Measurements from ENCODE around the gene AMPD3. TPM values are rescaled to one million over a fixed set of nuclear protein-coding genes. Genes with fewer than 3 reads are reported as not detected.

The AMPD3 gene
- total RNA-seq, 1 experiment from 2014 or later, result 5.9 TPM

DNA sequence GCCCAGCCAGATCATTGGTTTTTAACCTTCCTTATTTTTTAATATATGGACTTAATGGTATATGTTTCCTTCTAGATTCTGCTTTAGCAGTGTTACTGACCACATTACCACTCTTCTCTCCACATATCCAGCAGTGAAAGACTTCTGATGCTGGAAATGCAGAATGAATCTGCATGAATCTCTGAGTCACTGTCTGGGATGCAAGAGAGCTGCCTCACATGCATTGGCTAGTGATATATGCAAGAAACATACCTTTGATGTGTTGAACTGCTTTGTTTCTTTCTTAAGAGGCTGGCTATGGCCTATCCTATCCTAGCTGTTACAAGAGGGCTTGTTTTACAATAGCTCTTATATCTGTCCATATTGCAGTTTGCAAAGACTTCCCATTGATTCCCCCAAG lies 16.6 kb upstream of the AMPD3 start:
- H2BK15ac ChIP-seq (ENCODE audit: low read depth, low read length), result no peak overlapping the region
- H4K5ac ChIP-seq (ENCODE audit: insufficient read length, low read depth, low read length), result no peak overlapping the region
- no peak for DNase-seq
- Mint-ChIP-seq H3K4me3 (no peak overlapping the region), H3K27ac (no peak overlapping the region), H3K9me3 (no peaks in the 10 kb centered on the region), H3K4me1 (peaks cover 0 to 6% of the 10 kb centered on the region in 2 experiments; a peak in 1 of 4 replicates), H3K27me3 (ENCODE audit: low read depth) (no peaks in the 10 kb centered on the region; the same call in 1 of the 2 replicates), H3K36me3 (ENCODE audit: insufficient read depth in 1 of 3, low read depth in 3 of 3) (no peaks in the 10 kb centered on the region)
- no peak overlapping the region for H3K9ac ChIP-seq (ENCODE audit: extremely low read depth, insufficient read length, low read length)
- no peak overlapping the region for H2BK12ac ChIP-seq (ENCODE audit: insufficient read length, low read depth, low read length)
- no peak overlapping the region for H4K8ac ChIP-seq (replicated peaks; ENCODE audit: insufficient read length, low read depth, low read length)
- no peak overlapping the region for H3K27ac ChIP-seq (ENCODE audit: insufficient read length, low read depth, low read length)
- no peaks in the 10 kb centered on the region for H3K79me2 ChIP-seq (ENCODE audit: insufficient read depth, low read length)
- no peak overlapping the region for H3K23ac ChIP-seq (ENCODE audit: insufficient read length, low read depth, low read length)
- H2AFZ ChIP-seq (ENCODE audit: low read length), result no peak overlapping the region
- H3K79me1 ChIP-seq (ENCODE audit: insufficient read depth, low read depth, low read length, poor library complexity, severe bottlenecking), result no peaks in the 10 kb centered on the region
- no peak overlapping the region for H2BK120ac ChIP-seq (ENCODE audit: low read depth, low read length, poor library complexity, severe bottlenecking)
- TF ChIP-seq, protein P1, sequence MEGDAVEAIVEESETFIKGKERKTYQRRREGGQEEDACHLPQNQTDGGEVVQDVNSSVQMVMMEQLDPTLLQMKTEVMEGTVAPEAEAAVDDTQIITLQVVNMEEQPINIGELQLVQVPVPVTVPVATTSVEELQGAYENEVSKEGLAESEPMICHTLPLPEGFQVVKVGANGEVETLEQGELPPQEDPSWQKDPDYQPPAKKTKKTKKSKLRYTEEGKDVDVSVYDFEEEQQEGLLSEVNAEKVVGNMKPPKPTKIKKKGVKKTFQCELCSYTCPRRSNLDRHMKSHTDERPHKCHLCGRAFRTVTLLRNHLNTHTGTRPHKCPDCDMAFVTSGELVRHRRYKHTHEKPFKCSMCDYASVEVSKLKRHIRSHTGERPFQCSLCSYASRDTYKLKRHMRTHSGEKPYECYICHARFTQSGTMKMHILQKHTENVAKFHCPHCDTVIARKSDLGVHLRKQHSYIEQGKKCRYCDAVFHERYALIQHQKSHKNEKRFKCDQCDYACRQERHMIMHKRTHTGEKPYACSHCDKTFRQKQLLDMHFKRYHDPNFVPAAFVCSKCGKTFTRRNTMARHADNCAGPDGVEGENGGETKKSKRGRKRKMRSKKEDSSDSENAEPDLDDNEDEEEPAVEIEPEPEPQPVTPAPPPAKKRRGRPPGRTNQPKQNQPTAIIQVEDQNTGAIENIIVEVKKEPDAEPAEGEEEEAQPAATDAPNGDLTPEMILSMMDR (conservative IDR thresholded peaks at IDR 0.05), result no peak
- H2AK5ac ChIP-seq (ENCODE audit: insufficient read length, low read length), result no peak overlapping the region
- H3K14ac ChIP-seq (ENCODE audit: insufficient read depth, low read length), result no peak overlapping the region
- no peak overlapping the region for H3K18ac ChIP-seq (ENCODE audit: insufficient read length, low read depth, low read length)
- H3K27me3 ChIP-seq (ENCODE audit: insufficient read depth, low read length), result no peaks in the 10 kb centered on the region
- no peaks in the 10 kb centered on the region for H3K23me2 ChIP-seq (ENCODE audit: insufficient read length, low read depth, low read length, poor library complexity, severe bottlenecking)
- no peak overlapping the region for H2BK20ac ChIP-seq (ENCODE audit: low read depth, low read length, poor library complexity, severe bottlenecking)
- no peak overlapping the region for H3T11ph ChIP-seq (ENCODE audit: low read length)
- no peak overlapping the region for H3K56ac ChIP-seq (ENCODE audit: insufficient read length, low read depth, low read length)
- no peaks in the 10 kb centered on the region; the same call in 1 of the 2 replicates for H3K4me1 ChIP-seq (ENCODE audit: insufficient read depth, low read length)
- H3K4ac ChIP-seq (ENCODE audit: low read depth, low read length), result no peak overlapping the region
- H4K20me1 ChIP-seq (ENCODE audit: control insufficient read depth, insufficient read depth, insufficient read length), result no peaks in the 10 kb centered on the region
- H3K4me2 ChIP-seq (ENCODE audit: insufficient read depth, insufficient read length, low read length), result no peak overlapping the region
- H2BK5ac ChIP-seq (ENCODE audit: insufficient read length, low read length), result no peak overlapping the region
- H4K91ac ChIP-seq (ENCODE audit: insufficient read length, low read depth, low read length), result no peak overlapping the region
- no peaks in the 10 kb centered on the region for H3K9me3 ChIP-seq (ENCODE audit: control insufficient read depth, low read depth, low read length)
